ENCODE results near the gene BPIFB1.

The BPIFB1 gene

GRCh38 chr20:33308668-33309067, 25.7 kb downstream of the BPIFB1 start:
- DNase-seq (ENCODE audit: low read depth) = no peak
- no peak overlapping the region for H3K4me3 ChIP-seq (ENCODE audit: low read depth, low read length)
- in situ Hi-C loops (cut with HindIII; ENCODE audit: low sequenced_read_pairs) = no loop called here
- TF ChIP-seq CTCF (IDR thresholded peaks at IDR 0.05; ENCODE audit: low read depth, low read length, missing control alignments) = no peak

GRCh38 chr20:33309631-33310030, 26.6 kb downstream of the BPIFB1 start:
- no peak overlapping the region for H3K4me3 ChIP-seq (ENCODE audit: low read depth, low read length)
- TF ChIP-seq CTCF (IDR thresholded peaks at IDR 0.05; ENCODE audit: low read depth, low read length, missing control alignments) = no peak
- DNase-seq (ENCODE audit: low read depth) = no peak
- in situ Hi-C loops (cut with HindIII; ENCODE audit: low sequenced_read_pairs) = no loop called here

- no peak for TF ChIP-seq CTCF (IDR thresholded peaks at IDR 0.05; ENCODE audit: low read depth, low read length, missing control alignments)
- in situ Hi-C loops (cut with HindIII; ENCODE audit: low sequenced_read_pairs) = no loop called here
- no peak for DNase-seq (ENCODE audit: low read depth)
- H3K4me3 ChIP-seq (ENCODE audit: low read depth, low read length) = no peak overlapping the region
These were observed 27.4 kb downstream of the BPIFB1 start for GRCh38 chr20:33310327-33310899.

GRCh38 chr20:33311011-33311410, 28.0 kb downstream of the BPIFB1 start:
- TF ChIP-seq CTCF (IDR thresholded peaks at IDR 0.05; ENCODE audit: low read depth, low read length, missing control alignments) = no peak
- in situ Hi-C loops (cut with HindIII; ENCODE audit: low sequenced_read_pairs) = no loop called here
- DNase-seq (ENCODE audit: low read depth) = no peak
- no peak overlapping the region for H3K4me3 ChIP-seq (ENCODE audit: low read depth, low read length)

GRCh38 chr20:33311996-33312395, 29.0 kb downstream of the BPIFB1 start:
- in situ Hi-C loops (cut with HindIII; ENCODE audit: low sequenced_read_pairs) = no loop called here

GRCh38 chr20:33312583-33312982, 29.6 kb downstream of the BPIFB1 start:
- DNase-seq (ENCODE audit: low read depth) = no peak
- in situ Hi-C loops (cut with HindIII; ENCODE audit: low sequenced_read_pairs) = no loop called here
- TF ChIP-seq CTCF (IDR thresholded peaks at IDR 0.05; ENCODE audit: low read depth, low read length, missing control alignments) = no peak
- no peak overlapping the region for H3K4me3 ChIP-seq (ENCODE audit: low read depth, low read length)

More at GRCh38 chr20:33311996-33312395, 29.0 kb downstream of the BPIFB1 start:
- TF ChIP-seq CTCF (IDR thresholded peaks at IDR 0.05; ENCODE audit: low read depth, low read length, missing control alignments) = no peak
- no peak overlapping the region for H3K4me3 ChIP-seq (ENCODE audit: low read depth, low read length)
- DNase-seq (ENCODE audit: low read depth) = no peak
